ENCODE measurements around the gene MELK. TPM values are rescaled to one million over a fixed set of nuclear protein-coding genes. Genes with fewer than 3 reads are reported as not detected.
"Not testable (repeated sequence)": the region's sequence is repeated elsewhere in the genome, so short reads cannot be mapped to it uniquely, and the experiment has no call there.

Gene MELK
- total and polyA plus RNA-seq, 2 experiments from 2014 or later, result 11.0 to 12.5 TPM

- no peak for DNase-seq (ENCODE audit: low spot score)
- no peak overlapping the region for H3K4me3 ChIP-seq
- no peaks in the 10 kb centered on the region for H3K36me3 ChIP-seq (replicated peaks; ENCODE audit: insufficient read depth, low read depth)
- TF ChIP-seq EZH2 (IDR thresholded peaks at IDR 0.05; ENCODE audit: borderline replicate concordance) (no peak), CTCF (IDR thresholded peaks at IDR 0.05; ENCODE audit: poor library complexity) (no peak), EZH2phosphoT487 (IDR thresholded peaks at IDR 0.05; ENCODE audit: low read depth, severe bottlenecking, unreplicated experiment) (no peak)
- H3K9me2 ChIP-seq (replicated peaks; ENCODE audit: insufficient read depth), result no peaks in the 10 kb centered on the region
- H2AFZ ChIP-seq, result no peak overlapping the region
- no peak overlapping the region for H3K27ac ChIP-seq
- no peak overlapping the region for H3K4me2 ChIP-seq
- no peaks in the 10 kb centered on the region for H3K79me2 ChIP-seq
- WGBS (ENCODE audit: low lambda C conversion rate, missing lambda C conversion rate), result 92% methylated on average over 3 of the region's 3 CpGs
- no peaks in the 10 kb centered on the region for H3K9me3 ChIP-seq (ENCODE audit: low read depth)
- H3K27me3 ChIP-seq, result no peaks in the 10 kb centered on the region
- no peaks in the 10 kb centered on the region for H3K4me1 ChIP-seq (ENCODE audit: insufficient read depth)
- no peaks in the 10 kb centered on the region for H4K20me1 ChIP-seq (ENCODE audit: insufficient read depth, poor library complexity, severe bottlenecking)
Observed at GRCh38 chr9:36551129-36551528, 21.6 kb upstream of the MELK start.

GRCh38 chr9:36551910-36552309 is 20.8 kb upstream of the MELK start:
- H3K4me1 ChIP-seq (ENCODE audit: insufficient read depth), result no peaks in the 10 kb centered on the region
- no peak overlapping the region for H3K4me3 ChIP-seq
- no peaks in the 10 kb centered on the region for H3K9me3 ChIP-seq (ENCODE audit: low read depth)
- no peaks in the 10 kb centered on the region for H3K36me3 ChIP-seq (replicated peaks; ENCODE audit: insufficient read depth, low read depth)
- H2AFZ ChIP-seq, result no peak overlapping the region
- no peaks in the 10 kb centered on the region for H3K9me2 ChIP-seq (replicated peaks; ENCODE audit: insufficient read depth)
- H3K27ac ChIP-seq, result no peak overlapping the region
- DNase-seq (ENCODE audit: low spot score), result no peak
- TF ChIP-seq CTCF (IDR thresholded peaks at IDR 0.05; ENCODE audit: poor library complexity) (no peak), EZH2phosphoT487 (IDR thresholded peaks at IDR 0.05; ENCODE audit: low read depth, severe bottlenecking, unreplicated experiment) (no peak), EZH2 (IDR thresholded peaks at IDR 0.05; ENCODE audit: borderline replicate concordance) (no peak)
- no peak overlapping the region for H3K4me2 ChIP-seq
- no peaks in the 10 kb centered on the region for H3K27me3 ChIP-seq
- H3K79me2 ChIP-seq, result no peaks in the 10 kb centered on the region
- WGBS (ENCODE audit: low lambda C conversion rate, missing lambda C conversion rate), result 97% methylated on average over 6 of the region's 6 CpGs
- H4K20me1 ChIP-seq (ENCODE audit: insufficient read depth, poor library complexity, severe bottlenecking), result no peaks in the 10 kb centered on the region

- Histone ChIP-seq H4K20me1 (ENCODE audit: insufficient read depth, poor library complexity, severe bottlenecking) (no peaks in the 10 kb centered on the region), H3K4me2 (no peak overlapping the region), H3K27me3 (no peaks in the 10 kb centered on the region), H3K9me2 (replicated peaks; ENCODE audit: insufficient read depth) (no peaks in the 10 kb centered on the region), H3K4me3 (no peak overlapping the region), H3K79me2 (no peaks in the 10 kb centered on the region), H2AFZ (no peak overlapping the region), H3K36me3 (replicated peaks; ENCODE audit: insufficient read depth, low read depth) (no peaks in the 10 kb centered on the region), H3K9me3 (ENCODE audit: low read depth) (no peaks in the 10 kb centered on the region), H3K4me1 (ENCODE audit: insufficient read depth) (peaks cover 3% of the 10 kb centered on the region), H3K27ac (no peak overlapping the region)
- no peak for TF ChIP-seq EZH2 (IDR thresholded peaks at IDR 0.05; ENCODE audit: borderline replicate concordance)
- 76% methylated on average over 7 of the region's 7 CpGs for WGBS (ENCODE audit: low lambda C conversion rate, missing lambda C conversion rate)
- DNase-seq (ENCODE audit: low spot score), result no peak
Observed at GRCh38 chr9:36559036-36559695, 13.5 kb upstream of the MELK start.

- no peak for TF ChIP-seq EZH2 (IDR thresholded peaks at IDR 0.05; ENCODE audit: borderline replicate concordance)
- no peak for TF ChIP-seq EZH2phosphoT487 (IDR thresholded peaks at IDR 0.05; ENCODE audit: low read depth, severe bottlenecking, unreplicated experiment)
- no peak for TF ChIP-seq CTCF (IDR thresholded peaks at IDR 0.05; ENCODE audit: poor library complexity)
- WGBS (ENCODE audit: low lambda C conversion rate, missing lambda C conversion rate), result 70% methylated on average over 2 of the region's 2 CpGs
- Histone ChIP-seq H3K4me2 (no peak overlapping the region), H3K9me2 (replicated peaks; ENCODE audit: insufficient read depth) (no peaks in the 10 kb centered on the region), H3K79me2 (no peaks in the 10 kb centered on the region), H3K4me1 (ENCODE audit: insufficient read depth) (peaks cover 3% of the 10 kb centered on the region), H4K20me1 (ENCODE audit: insufficient read depth, poor library complexity, severe bottlenecking) (no peaks in the 10 kb centered on the region), H3K36me3 (replicated peaks; ENCODE audit: insufficient read depth, low read depth) (no peaks in the 10 kb centered on the region), H2AFZ (no peak overlapping the region), H3K27me3 (no peaks in the 10 kb centered on the region), H3K9me3 (ENCODE audit: low read depth) (no peaks in the 10 kb centered on the region), H3K27ac (no peak overlapping the region), H3K4me3 (no peak overlapping the region)
- DNase-seq (ENCODE audit: low spot score), result no peak
Observed at GRCh38 chr9:36560771-36561170, 11.9 kb upstream of the MELK start.

- not testable (repeated sequence) for H3K4me1 ChIP-seq (ENCODE audit: insufficient read depth); H2AFZ ChIP-seq; H4K20me1 ChIP-seq (ENCODE audit: insufficient read depth, poor library complexity, severe bottlenecking); H3K4me3 ChIP-seq; H3K36me3 ChIP-seq (replicated peaks; ENCODE audit: insufficient read depth, low read depth); H3K9me2 ChIP-seq (replicated peaks; ENCODE audit: insufficient read depth); H3K9me3 ChIP-seq (ENCODE audit: low read depth); H3K4me2 ChIP-seq; DNase-seq (ENCODE audit: low spot score); H3K79me2 ChIP-seq; H3K27ac ChIP-seq; H3K27me3 ChIP-seq
- 99% methylated on average over 11 of the region's 11 CpGs for WGBS (ENCODE audit: low lambda C conversion rate, missing lambda C conversion rate)
Observed at GRCh38 chr9:36562801-36563200, 9.9 kb upstream of the MELK start.

Measured in hepatocyte (in vitro differentiated cells).